Muscle layer of duodenum (tissue), 2 donors: Measurements from ENCODE around the gene RNLS.

Source experiments
- H3K27ac ChIP-seq: one replicate; pipeline ENCODE4 v1.7.0; 2013; ENCODE audit warnings: mild to moderate bottlenecking, low read length
- H3K27me3 ChIP-seq: one replicate; pipeline ENCODE4 v1.7.0; 2013; ENCODE audit warnings: low read depth, mild to moderate bottlenecking, control low read depth, low read length
- H3K36me3 ChIP-seq, 2 donors: one replicate each; pipeline ENCODE4 v1.7.0; 2013; ENCODE audit warnings: low read length in 2 of 2, control low read depth in 1 of 2, mild to moderate bottlenecking in 1 of 2; ENCODE audit not compliant: insufficient read depth in 2 of 2, control insufficient read depth in 1 of 2
- H3K4me1 ChIP-seq, 2 donors: one replicate each; pipeline ENCODE4 v1.7.0; 2013; ENCODE audit warnings: low read length in 2 of 2, mild to moderate bottlenecking in 2 of 2, control low read depth in 1 of 2, moderate library complexity in 1 of 2; ENCODE audit not compliant: insufficient read depth in 2 of 2, control insufficient read depth in 1 of 2
- H3K4me3 ChIP-seq, 2 donors: one replicate each; pipeline ENCODE4 v1.7.0; 2013; ENCODE audit warnings: low read length in 2 of 2, low read depth in 1 of 2, mild to moderate bottlenecking in 1 of 2
- H3K9me3 ChIP-seq, 2 donors: one replicate each; pipeline ENCODE4 v1.7.0; 2013; ENCODE audit warnings: low read length in 2 of 2, control low read depth in 1 of 2, mild to moderate bottlenecking in 1 of 2; ENCODE audit not compliant: control insufficient read depth in 1 of 2
- donor health status: healthy.

RNLS gene

GRCh38 chr10:88530629-88531391, 52.3 kb downstream of the RNLS start:
- Histone ChIP-seq H3K4me1 (no peaks in the 10 kb centered on the region), H3K9me3 (no peaks in the 10 kb centered on the region), H3K27me3 (no peaks in the 10 kb centered on the region), H3K27ac (no peak overlapping the region), H3K36me3 (no peaks in the 10 kb centered on the region), H3K4me3 (no peak overlapping the region)

GRCh38 chr10:88530093-88530492, 53.0 kb downstream of the RNLS start:
- Histone ChIP-seq H3K27me3 (no peaks in the 10 kb centered on the region), H3K27ac (no peak overlapping the region), H3K9me3 (no peaks in the 10 kb centered on the region), H3K4me3 (no peak overlapping the region), H3K4me1 (no peaks in the 10 kb centered on the region), H3K36me3 (no peaks in the 10 kb centered on the region)

- no peak overlapping the region for H3K27ac ChIP-seq
- H3K4me1 ChIP-seq = no peaks in the 10 kb centered on the region
- no peak overlapping the region for H3K4me3 ChIP-seq
- no peaks in the 10 kb centered on the region for H3K36me3 ChIP-seq
- H3K9me3 ChIP-seq = no peaks in the 10 kb centered on the region
- H3K27me3 ChIP-seq = no peaks in the 10 kb centered on the region
These were observed 54.1 kb downstream of the RNLS start for GRCh38 chr10:88528806-88529570.

- H3K4me1 ChIP-seq = no peaks in the 10 kb centered on the region
- no peak overlapping the region for H3K27ac ChIP-seq
- H3K27me3 ChIP-seq = no peaks in the 10 kb centered on the region
- H3K4me3 ChIP-seq = no peak overlapping the region
- no peaks in the 10 kb centered on the region for H3K36me3 ChIP-seq
- no peaks in the 10 kb centered on the region for H3K9me3 ChIP-seq
These were observed 54.9 kb downstream of the RNLS start for GRCh38 chr10:88528201-88528600.

- H3K4me3 ChIP-seq = no peak overlapping the region
- H3K27me3 ChIP-seq = no peaks in the 10 kb centered on the region
- H3K9me3 ChIP-seq = no peaks in the 10 kb centered on the region
- H3K27ac ChIP-seq = no peak overlapping the region
- no peaks in the 10 kb centered on the region for H3K36me3 ChIP-seq
- no peaks in the 10 kb centered on the region for H3K4me1 ChIP-seq
These were observed 55.9 kb downstream of the RNLS start for GRCh38 chr10:88527245-88527644.

GRCh38 chr10:88526501-88527105, 56.5 kb downstream of the RNLS start:
- Histone ChIP-seq H3K9me3 (no peaks in the 10 kb centered on the region), H3K4me3 (no peak overlapping the region), H3K36me3 (no peaks in the 10 kb centered on the region), H3K27me3 (no peaks in the 10 kb centered on the region), H3K4me1 (no peaks in the 10 kb centered on the region), H3K27ac (no peak overlapping the region)

GRCh38 chr10:88525371-88526069, 57.6 kb downstream of the RNLS start:
- Histone ChIP-seq H3K9me3 (no peaks in the 10 kb centered on the region), H3K27me3 (no peaks in the 10 kb centered on the region), H3K4me1 (no peaks in the 10 kb centered on the region), H3K4me3 (no peak overlapping the region), H3K36me3 (no peaks in the 10 kb centered on the region), H3K27ac (no peak overlapping the region)

- H3K27me3 ChIP-seq = no peaks in the 10 kb centered on the region
- no peaks in the 10 kb centered on the region for H3K4me1 ChIP-seq
- no peak overlapping the region for H3K4me3 ChIP-seq
- no peak overlapping the region for H3K27ac ChIP-seq
- H3K9me3 ChIP-seq = no peaks in the 10 kb centered on the region
- H3K36me3 ChIP-seq = no peaks in the 10 kb centered on the region
These were observed 59.2 kb downstream of the RNLS start for GRCh38 chr10:88523739-88524400.

GRCh38 chr10:88522715-88523114, 60.4 kb downstream of the RNLS start:
- no peaks in the 10 kb centered on the region for H3K4me1 ChIP-seq
- H3K27me3 ChIP-seq = no peaks in the 10 kb centered on the region
- no peak overlapping the region for H3K27ac ChIP-seq
- H3K36me3 ChIP-seq = no peaks in the 10 kb centered on the region
- H3K9me3 ChIP-seq = no peaks in the 10 kb centered on the region
- no peak overlapping the region for H3K4me3 ChIP-seq

- H3K4me3 ChIP-seq = no peak overlapping the region
- H3K27ac ChIP-seq = no peak overlapping the region
- no peaks in the 10 kb centered on the region for H3K9me3 ChIP-seq
- H3K27me3 ChIP-seq = no peaks in the 10 kb centered on the region
- H3K4me1 ChIP-seq = no peaks in the 10 kb centered on the region
- H3K36me3 ChIP-seq = no peaks in the 10 kb centered on the region
These were observed 61.3 kb downstream of the RNLS start for GRCh38 chr10:88521791-88522190.

GRCh38 chr10:88515235-88515634, 67.9 kb downstream of the RNLS start:
- Histone ChIP-seq H3K4me3 (no peak overlapping the region), H3K27ac (no peak overlapping the region), H3K4me1 (no peaks in the 10 kb centered on the region), H3K27me3 (no peaks in the 10 kb centered on the region), H3K36me3 (no peaks in the 10 kb centered on the region), H3K9me3 (no peaks in the 10 kb centered on the region)
